T-helper 1 cell treated with Interleukin-12 subunit alpha and Interleukin-12 subunit beta and Interleukin-4 antibody, amounts not matched to agents 30 ng/mL and 1 ng/mL, for 36 hours (primary cell): ENCODE measurements around the gene CACHD1. TPM values are rescaled to one million over a fixed set of nuclear protein-coding genes. Genes with fewer than 3 reads are reported as not detected.

Source experiments
- intact Hi-C: fragments of 100-400 bp; cut with micrococcal nuclease; formaldehyde crosslinking; loops from one replicate; pipeline ENCODE4 v1.15.1; 2024
- total RNA-seq: library from RNA; stranded (reverse); gene quantifications from 2 replicates; pipeline ENCODE4 v1.2.3, GENCODE V29; 2022

Gene CACHD1
- 0.17 TPM in 1 of 2 replicates, not detected in the other for total RNA-seq

DNA sequence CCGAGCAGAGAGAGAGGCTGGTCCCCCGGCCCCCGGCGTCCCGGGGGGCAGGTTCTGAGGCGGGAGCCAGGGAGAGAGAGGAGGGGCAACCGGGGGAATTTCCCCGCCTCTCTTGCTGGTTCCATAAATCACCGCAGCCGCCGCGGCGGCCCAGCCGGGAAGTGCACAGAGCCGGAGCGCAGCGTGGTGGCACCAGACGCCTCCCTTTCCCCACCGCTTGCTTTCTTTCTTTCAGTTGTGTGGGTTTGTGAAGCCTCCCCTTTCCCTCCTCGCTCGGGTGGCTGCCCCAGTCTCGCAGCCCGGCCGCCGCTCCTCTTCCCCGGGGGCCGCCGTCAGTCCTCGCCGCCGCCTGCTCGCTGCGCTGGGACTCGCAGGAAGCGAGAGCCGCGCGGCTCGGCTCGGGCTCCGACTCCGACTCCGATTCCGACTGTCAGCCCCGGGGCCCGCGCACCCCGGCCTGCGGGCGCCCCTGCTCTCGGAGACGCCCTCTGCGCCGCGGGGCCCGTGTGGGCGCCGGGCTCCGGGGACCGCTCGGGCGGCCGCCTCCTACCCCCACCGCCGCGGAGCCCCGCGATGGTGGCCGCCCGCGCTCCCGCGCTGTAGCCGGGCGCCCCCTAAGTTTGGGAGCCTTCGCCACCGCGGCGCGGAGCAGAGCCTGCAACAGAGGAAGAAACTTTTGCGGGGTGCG, at the start of gene CACHD1:
TSS of gene CACHD1 (plus strand) at position 153 of the 688 bp plus-strand sequence. CDS start 616 bp downstream, outside the sequence.
- intact Hi-C loops = loop anchor here (1.0 to 2.0 kb wide), 2 partner anchors 71 to 204 kb away; no protein-coding TSS in a partner anchor

DNA sequence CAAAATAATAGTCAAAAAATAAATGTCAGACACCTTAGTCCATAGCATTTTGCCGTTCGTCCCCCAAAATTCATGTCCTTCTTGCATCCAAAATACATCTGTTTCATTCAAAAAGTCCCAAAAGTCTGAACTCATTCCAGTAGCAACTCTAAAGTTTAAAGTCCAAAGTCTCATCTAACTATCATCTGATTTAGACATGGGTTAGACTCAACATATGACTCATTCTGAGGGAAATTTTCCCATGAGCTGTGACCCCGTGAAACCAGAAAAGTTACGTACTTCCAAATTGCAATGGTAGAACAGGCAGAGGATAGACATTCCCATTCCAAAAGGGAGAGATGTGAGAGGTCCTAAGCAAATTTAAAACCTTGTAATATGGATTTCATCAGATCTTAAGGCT, 48.6 kb upstream of the CACHD1 start:
- intact Hi-C loops = no loop called here

- intact Hi-C loops = no loop called here
Measured at GRCh38 chr1:64423526-64423925, 46.4 kb upstream of the CACHD1 start.

GRCh38 chr1:64424412-64424811, 45.5 kb upstream of the CACHD1 start:
- intact Hi-C loops = no loop called here

DNA sequence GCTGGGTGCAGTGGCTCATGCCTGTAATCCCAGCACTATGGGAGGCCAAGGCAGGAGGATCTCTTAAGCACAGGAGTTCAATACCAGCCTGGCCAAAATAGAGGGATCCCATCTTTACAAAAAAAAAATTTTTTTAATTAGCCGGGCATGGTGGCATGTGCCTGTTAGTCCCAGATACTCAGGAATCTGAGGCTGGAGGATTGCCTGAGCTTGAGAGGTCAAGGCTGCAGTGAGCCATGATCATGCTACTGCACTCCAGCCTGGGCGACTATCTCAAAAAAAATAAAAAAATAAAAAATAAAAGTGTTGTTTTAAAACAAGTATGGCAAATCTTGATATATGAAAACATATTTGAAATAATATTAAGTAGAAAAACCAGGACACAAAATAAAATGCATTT, 44.4 kb upstream of the CACHD1 start:
- intact Hi-C loops = no loop called here

GRCh38 chr1:64426681-64427080, 43.2 kb upstream of the CACHD1 start:
- intact Hi-C loops = no loop called here

GRCh38 chr1:64427879-64428278, 42.0 kb upstream of the CACHD1 start:
- intact Hi-C loops = no loop called here

DNA sequence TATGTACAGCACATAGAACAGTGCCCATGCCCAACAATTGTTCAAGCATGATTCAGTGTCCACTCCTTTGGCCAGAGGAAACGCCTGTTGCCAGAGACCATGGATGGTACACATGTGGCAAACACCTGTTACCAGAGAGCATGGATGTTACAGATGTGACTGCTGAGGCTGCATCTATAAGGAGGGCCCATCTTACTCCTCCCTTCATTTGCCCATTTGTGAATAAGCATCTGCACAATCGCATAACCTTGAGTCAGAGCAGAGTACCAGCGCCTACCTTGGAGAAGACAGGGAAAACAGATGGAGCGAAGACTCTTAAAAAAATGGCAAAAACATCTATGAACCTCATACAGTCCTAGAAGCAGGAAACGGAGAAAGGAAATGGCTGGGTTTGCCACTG, 36.6 kb upstream of the CACHD1 start:
- intact Hi-C loops = no loop called here

DNA sequence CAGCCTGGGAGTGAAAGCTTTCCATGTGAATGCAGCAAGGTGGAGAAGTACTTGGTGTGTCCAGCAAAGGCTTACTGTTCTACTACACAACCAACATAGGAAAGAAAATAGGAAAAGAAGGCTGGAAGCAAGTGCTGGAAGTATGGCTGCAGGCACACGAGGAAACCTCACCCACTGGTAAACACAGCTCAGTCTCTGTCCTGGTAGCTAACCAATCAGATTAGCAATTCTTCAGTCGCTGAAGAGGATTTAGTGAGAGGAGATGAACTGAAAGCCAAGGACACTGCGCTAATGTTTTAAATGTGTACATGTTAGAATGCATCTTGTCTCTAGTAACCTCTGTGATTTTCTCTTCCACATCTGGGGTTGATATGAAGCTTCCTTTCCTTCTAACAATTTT, 36.2 kb upstream of the CACHD1 start:
- intact Hi-C loops = no loop called here

DNA sequence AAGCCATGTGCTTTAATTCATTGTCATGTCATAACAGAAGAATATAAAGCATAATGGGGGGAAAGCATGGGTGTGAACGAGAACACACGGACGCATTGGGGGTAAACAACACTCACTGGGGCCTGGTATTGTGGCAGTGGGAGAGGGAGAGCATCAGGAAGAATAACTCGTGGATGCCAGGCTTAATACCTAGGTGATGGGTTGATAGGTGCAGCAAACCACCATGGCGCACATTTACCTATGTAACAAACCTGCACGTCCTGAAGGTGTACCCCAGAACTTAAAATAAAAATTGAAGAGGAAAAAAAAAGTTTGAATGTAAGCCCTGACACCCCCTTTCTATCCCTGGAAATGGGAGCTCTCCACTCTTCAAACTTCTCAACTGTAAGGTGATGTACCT, 34.9 kb upstream of the CACHD1 start:
- intact Hi-C loops = no loop called here

DNA sequence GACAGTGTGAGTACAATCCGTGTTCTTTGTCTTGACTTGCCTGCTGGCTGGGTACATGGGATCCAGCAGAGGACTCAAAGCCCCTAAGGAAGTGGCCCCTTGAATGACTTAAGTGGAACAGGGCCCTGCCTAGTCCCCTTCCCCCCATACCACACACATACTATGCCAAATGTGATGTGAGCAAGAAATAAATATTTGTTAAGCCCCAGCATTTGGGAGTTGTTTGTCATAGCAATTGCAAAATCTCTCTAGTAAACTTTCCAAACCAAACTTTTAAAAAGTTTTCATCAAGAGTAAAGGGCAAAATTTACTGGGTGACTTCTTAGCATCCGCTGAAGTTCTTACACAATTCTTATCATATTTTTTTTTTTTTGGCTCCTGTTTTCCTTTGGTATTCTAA, 32.5 kb upstream of the CACHD1 start:
- intact Hi-C loops = no loop called here

- intact Hi-C loops = no loop called here
Measured at GRCh38 chr1:64440183-64440826, 29.6 kb upstream of the CACHD1 start.

DNA sequence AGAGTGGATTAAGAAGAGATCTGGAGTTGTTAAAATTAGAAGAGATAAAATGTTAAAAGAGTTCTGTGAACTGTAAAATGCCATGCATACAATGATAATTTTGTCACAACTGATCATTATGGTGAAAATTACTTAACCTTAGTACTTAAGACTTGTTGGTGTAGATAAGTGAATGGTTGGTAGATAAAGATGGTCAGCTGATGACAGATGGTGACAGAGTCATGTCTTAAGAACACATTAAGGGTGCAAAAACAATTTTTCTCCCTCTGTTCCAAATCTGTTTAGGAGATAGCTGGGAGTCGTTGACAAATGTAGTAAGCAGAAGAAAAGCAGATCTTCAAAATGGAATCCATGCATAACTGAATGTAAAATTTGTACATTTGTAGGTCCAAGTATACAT, 18.5 kb upstream of the CACHD1 start:
- intact Hi-C loops = no loop called here

DNA sequence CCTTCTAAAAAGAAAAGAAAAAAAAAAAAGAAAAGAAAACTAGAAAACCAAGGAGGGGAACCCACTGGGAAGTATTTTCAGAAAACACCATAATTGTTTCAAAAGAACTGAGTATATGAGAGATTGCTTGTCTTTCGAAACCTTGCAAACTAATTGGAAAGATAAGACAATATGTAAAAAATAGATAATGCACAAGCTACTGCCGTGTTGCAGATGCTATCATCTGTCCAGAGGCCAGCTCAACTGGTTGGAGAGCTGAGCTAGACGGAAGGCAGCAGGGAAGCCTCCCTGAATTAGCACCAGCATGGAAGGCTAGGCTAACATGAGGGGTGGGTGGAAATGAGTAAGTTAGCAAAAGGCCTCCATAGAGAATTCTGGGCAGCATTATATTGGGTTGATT, 16.2 kb upstream of the CACHD1 start:
- intact Hi-C loops = no loop called here

GRCh38 chr1:64458915-64459314, 11.0 kb upstream of the CACHD1 start:
- intact Hi-C loops = no loop called here

DNA sequence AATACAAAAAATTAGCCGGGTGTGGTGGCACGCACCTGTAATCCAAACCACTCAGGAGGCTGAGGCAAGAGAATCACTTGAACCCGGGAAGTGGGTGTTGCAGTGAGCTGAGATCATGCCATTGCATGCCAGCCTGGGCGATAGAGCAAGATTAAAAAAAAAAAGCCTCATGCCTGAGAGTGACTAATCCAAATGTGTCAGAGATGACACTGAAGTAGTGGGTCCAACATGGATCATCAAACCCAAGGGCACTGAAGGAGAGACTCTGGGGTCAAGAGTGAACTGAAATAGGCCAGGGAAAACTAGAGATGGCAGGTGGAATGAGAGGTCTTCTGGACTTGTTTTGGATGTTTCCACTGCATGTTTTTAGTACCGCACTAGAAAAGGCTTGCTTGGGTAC, 10.2 kb upstream of the CACHD1 start:
- intact Hi-C loops = no loop called here

DNA sequence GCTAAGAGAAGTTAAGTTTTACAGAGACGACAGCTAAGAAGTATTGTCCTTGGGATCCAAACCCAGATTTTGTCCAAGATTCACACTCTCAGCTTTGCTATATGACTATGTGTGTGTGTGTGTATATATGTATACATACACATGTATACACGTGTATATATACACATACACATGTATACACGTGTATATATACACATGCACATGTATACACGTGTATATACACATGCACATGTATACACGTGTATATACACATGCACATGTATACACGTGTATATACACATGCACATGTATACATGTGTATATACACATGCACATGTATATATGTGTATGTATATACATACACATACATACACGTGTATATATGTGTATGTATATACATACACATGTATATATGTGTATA, 3.9 kb upstream of the CACHD1 start:
- intact Hi-C loops = no loop called here

DNA sequence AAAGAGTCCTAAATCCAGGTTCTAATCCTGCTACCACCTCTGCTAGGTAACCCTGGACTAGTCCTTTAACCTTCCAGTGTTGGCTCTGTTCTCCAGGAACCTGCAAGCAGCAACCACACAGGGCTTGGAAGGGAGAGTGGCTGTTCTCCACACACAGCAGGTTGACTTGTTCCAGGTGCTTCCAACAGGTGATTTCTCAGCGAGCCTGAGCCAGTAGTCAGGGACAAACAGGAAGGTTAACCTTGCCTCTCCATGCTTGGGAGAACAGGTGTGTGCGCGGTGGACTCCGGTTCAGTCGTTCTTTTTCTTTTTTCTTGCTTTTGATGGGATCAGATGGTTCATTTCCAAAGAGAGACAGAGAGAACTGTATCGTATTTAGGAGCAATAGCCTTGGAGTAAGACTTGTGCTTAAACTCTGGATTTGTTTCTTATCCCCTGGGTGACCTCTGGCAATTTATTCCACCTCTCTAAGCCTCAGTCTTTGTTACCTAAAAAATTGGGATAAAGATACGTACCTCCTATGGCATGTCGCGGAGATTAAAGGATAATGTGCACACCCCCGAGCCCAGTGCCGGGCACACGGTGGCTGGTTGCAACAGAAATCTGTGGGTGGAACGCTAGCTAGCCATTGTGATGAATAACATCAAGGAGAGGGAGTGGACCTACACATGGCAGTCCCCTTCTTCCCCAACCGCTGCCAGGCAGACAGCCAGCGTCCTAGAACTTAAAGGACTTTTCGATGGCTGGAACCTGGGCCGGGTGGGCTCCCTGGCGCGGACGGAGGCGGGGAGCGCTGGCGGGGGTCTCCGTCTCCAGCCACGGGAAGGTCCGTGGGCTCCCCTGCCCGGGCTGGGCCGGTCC, 583 bp upstream of the CACHD1 start:
- intact Hi-C loops = no loop called here

DNA sequence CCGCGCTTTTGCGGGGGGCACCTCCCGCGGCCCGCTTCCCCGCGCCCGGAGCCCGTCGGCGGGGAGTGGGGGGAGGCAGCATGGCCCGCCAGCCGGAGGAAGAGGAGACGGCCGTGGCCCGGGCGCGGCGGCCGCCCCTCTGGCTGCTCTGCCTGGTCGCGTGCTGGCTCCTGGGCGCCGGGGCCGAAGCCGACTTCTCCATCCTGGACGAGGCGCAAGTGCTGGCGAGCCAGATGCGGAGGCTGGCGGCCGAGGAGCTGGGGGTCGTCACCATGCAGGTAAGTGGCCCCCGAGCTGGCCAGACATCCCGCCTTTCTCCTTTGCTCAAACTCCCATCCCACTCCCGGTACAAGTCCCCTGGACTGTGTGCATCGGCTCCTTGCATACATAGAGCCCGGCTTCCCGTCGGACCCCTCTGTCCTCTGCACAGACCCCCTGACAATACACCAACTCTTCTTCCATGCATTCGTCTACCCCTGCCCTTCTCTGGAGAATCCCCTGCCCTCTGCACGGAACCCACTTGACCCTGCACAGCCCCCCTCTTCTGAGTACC, 812 bp downstream of the CACHD1 start:
- intact Hi-C loops = loop anchor here (1.0 to 2.0 kb wide), 2 partner anchors 70 to 204 kb away; no protein-coding TSS in a partner anchor

DNA sequence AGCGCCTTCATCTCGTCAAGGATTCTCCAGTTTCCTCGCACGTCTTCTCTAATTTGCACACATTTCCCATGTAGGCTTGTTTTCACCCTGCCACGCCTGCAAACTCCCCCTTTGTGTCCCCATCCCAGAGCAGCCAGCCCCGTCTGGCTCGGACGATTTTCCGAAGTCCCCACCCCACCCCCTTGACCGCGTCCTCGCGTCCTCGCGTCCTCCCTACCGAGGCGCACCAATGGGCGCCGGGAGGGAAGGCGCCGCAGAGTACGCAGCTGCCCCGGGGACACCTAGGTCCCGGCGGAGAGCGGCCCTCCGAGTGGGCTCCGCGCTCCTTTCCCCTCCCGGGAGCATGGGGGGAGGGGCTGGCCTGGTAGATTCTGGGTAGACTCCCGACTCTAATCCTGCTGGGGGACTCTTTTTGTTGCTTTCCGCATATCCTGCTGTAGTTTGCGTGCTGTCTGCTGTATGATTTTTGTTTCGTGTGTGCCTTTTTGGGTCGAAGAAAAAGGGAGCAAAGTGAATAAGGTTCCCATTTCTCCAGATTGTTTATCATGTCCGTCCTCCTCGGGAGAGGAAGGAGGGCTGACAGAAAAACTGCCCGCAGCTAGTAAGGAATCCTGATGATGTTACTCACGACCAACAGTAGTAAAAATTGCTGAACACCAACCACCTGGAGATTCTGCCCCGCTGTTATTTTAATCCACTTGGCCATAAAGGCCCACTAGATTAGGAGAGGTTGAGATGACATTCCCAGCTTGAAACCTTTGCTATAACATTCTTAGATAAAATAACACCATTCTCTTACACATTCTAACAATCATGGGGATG, 1.5 kb downstream of the CACHD1 start:
- intact Hi-C loops = loop anchor here (2.0 kb wide), 1 partner anchor 69 kb away; no protein-coding TSS in a partner anchor

GRCh38 chr1:64472040-64472376, 2.1 kb downstream of the CACHD1 start:
- intact Hi-C loops = no loop called here
